H1 (cell line): ENCODE measurements around the gene TGM4. TPM values are rescaled to one million over a fixed set of nuclear protein-coding genes. Genes with fewer than 3 reads are reported as not detected.

ENCODE experiments used
- RFX5 ChIP-seq: IDR thresholded peaks from 2 replicates; pipeline ENCODE4 v1.6.1; 2011; ENCODE audit warnings: low read depth, low read length, improper control_type of control experiment, borderline replicate concordance
- RNF2 ChIP-seq: fragments of 200-900, 300-1000 bp; sonication (generic); IDR thresholded peaks from 2 replicates; pipeline ENCODE4 v1.7.1; 2016; ENCODE audit warnings: borderline replicate concordance, low read depth, mild to moderate bottlenecking, antibody characterized with exemption, low read length; ENCODE audit not compliant: poor library complexity, severe bottlenecking; ENCODE audit errors: missing control alignments
- SP2 ChIP-seq: IDR thresholded peaks from 2 replicates; pipeline ENCODE4 v1.6.1; 2012; ENCODE audit warnings: mild to moderate bottlenecking, low read length, inconsistent platforms
- SP4 ChIP-seq: IDR thresholded peaks from 2 replicates; pipeline ENCODE4 v1.6.1; 2012; ENCODE audit warnings: low read length, inconsistent platforms
- SRF ChIP-seq: IDR thresholded peaks from 2 replicates; pipeline ENCODE4 v1.6.1; 2011; ENCODE audit warnings: mild to moderate bottlenecking, low read depth, low read length, moderate library complexity
- ZNF274 ChIP-seq: IDR thresholded peaks from 2 replicates; pipeline ENCODE4 v1.7.0; 2012; ENCODE audit warnings: low read length, borderline replicate concordance; ENCODE audit errors: extremely low read depth
- polyA plus RNA-seq, 7 experiments: library from polyadenylated mRNA; depleted of rRNA in 3 of 7; stranded (reverse) in 5 of 7; unstranded in 2 of 7; fragments of >200 nt in 5 of 7; fragments of 200-250 nt in 2 of 7; gene quantifications; 1 replicate in 5 of 7; 2 replicates in 1 of 7; 4 replicates in 1 of 7; pipeline versions ENCODE4 v1.2.1 to v1.2.3, GENCODE V29; 2011 to 2013; ENCODE audit warnings: missing spikeins in 2 of 7, mixed read lengths in 2 of 7
- total RNA-seq: library from RNA; stranded (reverse); fragmentation: NEBNext Ultra II Directional; extraction: Animal tissue kit (Norgen Biotek cat#: 25700); gene quantifications from 2 replicates; pipeline ENCODE4 v1.2.1, GENCODE V29; 2021
- TF ChIP-seq, protein P1 (sequence below): IDR thresholded peaks from 2 replicates; pipeline ENCODE4 v1.6.1; 2012; ENCODE audit warnings: inconsistent platforms

The TGM4 gene
- total and polyA plus RNA-seq, 2 of the 8 experiments (the other 6 are each of a cell fraction or from before 2014, with no cell fraction given) = 0.02 TPM; not detected in 1

DNA sequence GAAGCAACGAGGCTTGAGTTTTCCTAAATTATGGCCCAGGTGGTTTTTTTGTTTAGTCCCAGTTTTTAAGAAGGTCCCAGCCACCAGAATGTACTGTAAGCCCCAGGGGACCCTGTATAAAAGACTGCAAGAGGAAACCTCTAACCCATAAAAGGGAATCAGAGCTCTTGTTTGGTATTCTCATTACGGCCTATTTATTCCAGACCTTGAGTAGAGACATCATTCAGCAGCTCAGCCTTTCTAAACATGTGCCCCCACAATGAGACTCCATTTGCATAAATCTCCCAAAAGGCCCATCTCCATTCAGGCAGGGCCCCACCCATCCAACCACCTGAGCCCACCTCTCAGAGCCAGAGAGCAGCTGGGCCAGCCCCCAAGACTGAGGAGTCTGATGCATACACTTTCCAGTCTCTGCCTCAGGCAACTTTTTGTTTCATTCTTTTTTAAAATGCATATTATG is 75.9 kb downstream of the TGM4 start (continued):
- TF ChIP-seq RNF2 (no peak), SP4 (no peak), SP2 (no peak), ZNF274 (no peak), RFX5 (no peak), SRF (no peak)
- TF ChIP-seq, protein P1, sequence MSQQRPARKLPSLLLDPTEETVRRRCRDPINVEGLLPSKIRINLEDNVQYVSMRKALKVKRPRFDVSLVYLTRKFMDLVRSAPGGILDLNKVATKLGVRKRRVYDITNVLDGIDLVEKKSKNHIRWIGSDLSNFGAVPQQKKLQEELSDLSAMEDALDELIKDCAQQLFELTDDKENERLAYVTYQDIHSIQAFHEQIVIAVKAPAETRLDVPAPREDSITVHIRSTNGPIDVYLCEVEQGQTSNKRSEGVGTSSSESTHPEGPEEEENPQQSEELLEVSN = no peak
